ENCODE measurements around the gene KIF11.

Gene KIF11

GRCh38 chr10:92688573-92688926 is 95.6 kb downstream of the KIF11 start:
- DNase-seq, result no peak

- DNase-seq, result no peak
Measured at GRCh38 chr10:92688927-92689662, 96.2 kb downstream of the KIF11 start.

GRCh38 chr10:92689663-92690210 is 96.8 kb downstream of the KIF11 start, which contains the start of gene HHEX:
Gene HHEX, plus strand, starts transcription at chr10:92689955. Its CDS starts 32 bp downstream, at chr10:92689987.
- DNase-seq, result no peak

- DNase-seq, result no peak
Measured at GRCh38 chr10:92690211-92690914, 97.4 kb downstream of the KIF11 start.

- no peak for DNase-seq
Measured at GRCh38 chr10:92690915-92691590, 98.1 kb downstream of the KIF11 start.

- no peak for DNase-seq
Measured at GRCh38 chr10:92691591-92692079, 98.7 kb downstream of the KIF11 start.

- no peak for DNase-seq
Measured at GRCh38 chr10:92692080-92692671, 99.2 kb downstream of the KIF11 start.

- no peak for DNase-seq
Measured at GRCh38 chr10:92692697-92693533, 100.0 kb downstream of the KIF11 start.

- DNase-seq, result no peak
Measured at GRCh38 chr10:92693534-92693893, 100.6 kb downstream of the KIF11 start.

GRCh38 chr10:92695679-92696605 is 103.0 kb downstream of the KIF11 start:
- DNase-seq, result no peak

GRCh38 chr10:92696606-92697383 is 103.9 kb downstream of the KIF11 start:
- DNase-seq, result no peak

- DNase-seq, result no peak
Measured at GRCh38 chr10:92697663-92698511, 105.0 kb downstream of the KIF11 start.

GRCh38 chr10:92699193-92699517 is 106.2 kb downstream of the KIF11 start:
- no peak for DNase-seq

GRCh38 chr10:92699518-92700381 is 106.8 kb downstream of the KIF11 start:
- no peak for DNase-seq

- no peak for DNase-seq
Measured at GRCh38 chr10:92702301-92702916, 109.5 kb downstream of the KIF11 start.
